HG03108 (cell line): ENCODE measurements around the gene CLEC3B.
"Not testable (repeated sequence)": the region's sequence is repeated elsewhere in the genome, so short reads cannot be mapped to it uniquely, and the experiment has no call there.

Experiments used
- ATAC-seq: cut with Tn5 transposase; IDR thresholded peaks from one replicate; pipeline ENCODE4 v1.9.1; 2021; ENCODE audit warnings: moderate library complexity; ENCODE audit not compliant: unreplicated experiment

CLEC3B gene

GRCh38 chr3:45034612-45035252, 8.6 kb downstream of the CLEC3B start:
- no peak for ATAC-seq

- ATAC-seq: no peak
Observed at GRCh38 chr3:45035441-45036301, 9.6 kb downstream of the CLEC3B start.

DNA sequence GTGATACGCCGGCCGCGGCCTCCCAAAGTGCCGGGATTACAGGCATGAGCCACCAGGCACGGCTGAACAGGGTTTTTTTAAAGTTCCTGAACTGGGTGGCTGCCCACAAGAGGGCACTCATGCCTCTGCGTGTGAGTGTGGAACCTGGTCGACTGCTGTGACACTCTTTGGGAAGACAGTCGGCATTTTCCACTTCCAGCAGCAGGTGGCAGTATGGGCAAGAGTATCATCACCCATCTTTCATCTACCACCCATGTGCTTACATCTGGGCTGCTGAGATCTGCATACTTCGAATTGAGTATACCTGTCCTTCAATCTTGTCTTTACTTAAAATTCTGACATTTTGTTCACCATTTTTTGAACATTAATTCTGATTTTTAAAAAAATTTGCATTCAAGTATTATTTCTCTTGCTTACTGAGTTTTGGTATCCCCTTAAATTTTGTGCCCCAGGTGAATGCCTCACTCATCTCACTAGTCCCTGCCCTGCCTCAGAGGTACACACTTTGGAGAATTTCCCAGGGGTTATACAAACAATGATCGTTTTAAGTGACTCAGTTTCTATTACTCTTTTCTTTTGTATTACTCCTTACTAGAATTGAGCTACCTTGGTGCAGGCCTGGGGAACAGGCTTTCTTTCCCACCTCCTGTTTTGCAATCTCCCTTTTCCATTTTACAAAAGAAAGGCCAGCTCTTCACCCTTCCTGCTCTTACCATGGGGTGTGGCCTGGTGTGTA, 11.8 kb downstream of the CLEC3B start:
- ATAC-seq: peak; percentile 53

DNA sequence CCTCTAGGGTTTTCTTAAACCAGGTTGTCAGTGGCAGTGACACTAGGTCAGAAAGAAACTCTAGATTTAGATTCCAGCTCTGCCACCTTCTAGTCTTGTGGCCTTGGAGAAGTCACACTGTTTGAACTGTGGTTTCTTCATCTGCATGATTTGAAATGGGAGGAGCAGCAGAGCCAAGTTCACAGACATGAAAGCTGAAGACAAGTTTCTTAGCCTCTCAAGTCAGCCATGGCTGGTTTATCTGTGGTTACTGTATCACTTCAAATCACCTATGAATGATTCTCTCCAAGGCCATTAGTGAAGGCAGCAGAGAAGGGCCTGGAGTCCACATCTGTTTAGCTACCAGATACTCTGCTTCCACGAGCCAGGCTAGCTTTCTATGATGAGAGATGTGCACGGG, 15.6 kb downstream of the CLEC3B start:
- ATAC-seq: no peak

DNA sequence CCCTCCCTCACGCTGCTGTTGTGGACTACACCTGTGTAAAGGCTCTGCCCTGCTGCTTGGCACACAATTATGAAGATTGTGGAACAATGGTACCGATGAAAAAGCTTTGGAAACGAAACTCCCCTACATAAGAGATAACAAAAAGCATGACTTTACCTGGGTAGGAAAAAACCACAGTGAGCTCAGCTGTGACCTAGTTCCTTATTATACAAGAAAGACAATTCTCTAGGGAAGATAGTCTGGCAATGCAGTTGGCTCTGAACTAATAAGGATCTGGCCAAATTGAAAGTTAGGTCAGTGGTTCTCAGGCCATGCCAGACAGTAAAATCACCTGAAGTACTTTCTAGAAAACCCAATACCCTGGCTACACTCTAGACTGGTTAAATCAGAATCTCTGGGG, 16.1 kb downstream of the CLEC3B start:
- no peak for ATAC-seq

GRCh38 chr3:45043728-45044299, 17.7 kb downstream of the CLEC3B start:
- ATAC-seq: no peak

DNA sequence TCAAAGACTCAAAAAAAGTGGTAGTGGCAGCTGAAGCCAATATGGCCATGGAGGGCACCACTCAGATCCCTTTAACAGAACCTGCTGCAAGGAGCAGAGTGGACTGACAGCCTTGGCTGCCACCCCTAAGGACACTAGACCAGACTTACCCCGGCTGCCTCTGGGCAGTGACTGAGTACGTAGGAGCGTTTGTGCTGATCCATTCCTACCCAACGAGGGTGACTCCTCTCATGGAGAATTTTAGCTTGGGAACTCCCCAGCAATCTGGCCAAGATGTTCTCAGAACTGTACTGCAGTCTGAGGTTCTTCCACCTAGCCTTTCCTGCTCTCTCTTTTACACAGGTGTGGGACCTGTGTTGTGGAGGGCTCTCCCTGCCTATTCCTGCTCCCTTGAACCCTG, 22.1 kb downstream of the CLEC3B start:
- ATAC-seq: no peak

GRCh38 chr3:45049807-45050206, 23.7 kb downstream of the CLEC3B start:
- no peak for ATAC-seq

- no peak for ATAC-seq
Observed at GRCh38 chr3:45051685-45052084, 25.6 kb downstream of the CLEC3B start.

DNA sequence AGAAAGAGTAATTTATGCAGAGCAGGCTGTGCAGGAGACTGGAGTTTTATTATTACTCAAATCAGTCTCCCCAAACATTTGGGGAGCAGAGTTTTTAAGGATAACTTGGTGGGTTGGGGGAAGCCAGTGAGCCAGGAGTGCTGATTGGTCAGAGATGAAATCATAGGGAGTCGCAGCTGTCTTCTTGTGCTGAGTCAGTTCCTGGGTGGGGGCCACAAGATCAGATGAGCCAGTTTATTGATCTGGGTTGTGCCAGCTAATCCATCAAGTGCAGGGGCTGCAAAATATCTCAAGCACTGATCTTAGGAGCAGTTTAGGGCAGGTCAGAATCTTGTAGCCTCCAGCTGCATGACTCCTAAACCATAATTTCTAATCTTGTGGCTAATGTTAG, 27.7 kb downstream of the CLEC3B start:
- not testable (repeated sequence) for ATAC-seq

DNA sequence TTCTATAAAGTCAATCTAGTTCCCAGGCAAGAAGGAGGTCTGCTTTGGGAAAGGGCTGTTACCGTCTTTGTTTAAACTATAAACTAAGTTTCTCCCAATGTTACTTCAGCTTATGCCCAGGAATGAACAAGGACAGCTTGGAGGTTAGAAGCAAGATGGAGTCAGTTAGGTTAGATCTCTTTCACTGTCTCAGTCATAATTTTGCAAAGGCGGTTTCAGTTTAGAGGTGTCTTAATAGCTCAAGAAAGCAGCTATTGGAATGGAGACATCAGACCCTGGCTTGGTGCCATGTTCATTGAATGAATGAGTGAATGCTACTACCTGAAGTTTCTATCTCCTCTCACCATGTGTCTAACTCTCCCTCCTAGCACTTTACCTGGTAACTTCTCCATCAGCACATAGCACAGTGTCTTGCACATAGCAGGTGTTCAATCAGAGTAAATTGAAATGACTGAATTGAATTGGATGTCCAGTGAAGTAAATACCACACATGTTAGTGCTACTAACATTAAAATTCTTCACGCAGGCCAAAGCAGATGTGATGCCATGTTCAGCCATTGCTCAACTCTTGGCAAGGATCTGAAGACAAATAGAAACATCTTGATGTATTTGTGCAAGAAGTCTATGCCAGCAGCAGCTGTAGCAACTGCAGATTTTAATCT, 28.2 kb downstream of the CLEC3B start:
- no peak for ATAC-seq

DNA sequence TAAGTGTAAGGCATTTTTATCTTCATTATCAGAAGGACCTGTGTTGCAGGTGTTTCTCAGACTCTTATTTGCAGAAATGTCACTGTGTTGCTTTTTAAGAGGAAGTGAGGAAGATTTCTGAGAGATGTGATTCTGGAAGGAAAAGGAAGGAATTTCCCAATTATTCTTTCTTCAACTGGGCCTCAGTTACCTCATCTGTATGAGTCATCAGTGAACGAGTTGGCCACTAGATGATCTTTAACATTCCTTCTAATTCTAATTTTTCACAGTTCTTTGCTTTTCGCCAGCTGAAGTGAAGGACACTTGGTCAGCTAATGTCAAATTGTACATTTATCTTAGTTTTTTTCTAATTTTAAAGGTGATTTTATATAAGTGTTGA, 28.9 kb downstream of the CLEC3B start:
- ATAC-seq: no peak

- ATAC-seq: no peak
Observed at GRCh38 chr3:45055411-45056143, 29.5 kb downstream of the CLEC3B start.

- ATAC-seq: no peak
Observed at GRCh38 chr3:45056608-45057301, 30.7 kb downstream of the CLEC3B start.

DNA sequence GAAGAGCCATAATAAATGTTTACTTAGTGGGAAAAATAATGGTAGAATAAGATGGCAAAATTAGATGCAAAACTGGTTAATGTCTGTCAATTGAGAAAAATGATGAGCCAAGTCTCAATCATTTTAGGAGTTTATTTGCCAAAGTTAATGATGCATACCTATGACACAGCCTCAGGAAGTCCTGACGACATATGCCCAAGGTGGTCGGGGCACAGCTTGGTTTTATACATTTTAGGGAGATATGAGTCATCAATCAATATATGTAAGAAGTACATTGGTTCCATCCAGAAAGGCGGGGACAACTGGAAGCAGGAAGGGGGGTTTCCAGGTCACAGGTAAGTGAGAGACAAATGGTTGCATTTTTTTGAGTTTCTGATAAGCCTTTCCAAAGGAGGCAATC, 31.5 kb downstream of the CLEC3B start:
- ATAC-seq: no peak

DNA sequence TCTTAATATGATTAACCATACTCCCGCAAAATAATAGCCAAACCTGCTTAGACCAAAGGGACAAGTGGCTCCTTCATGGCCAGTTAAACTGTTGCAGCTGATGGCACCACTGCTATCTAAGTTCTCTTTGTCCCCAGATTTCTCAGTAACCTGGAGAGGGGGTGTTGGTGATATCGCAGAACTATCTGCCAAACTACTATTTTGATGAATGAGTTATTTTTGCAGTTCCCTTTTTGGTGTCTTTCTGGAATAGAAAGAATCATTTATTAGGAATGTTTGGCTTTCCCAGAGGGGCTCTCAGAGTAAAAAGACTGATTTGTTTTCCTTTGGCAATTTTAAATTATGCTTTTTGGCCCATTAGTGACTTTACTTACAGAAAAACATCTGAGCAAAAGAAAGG, 33.0 kb downstream of the CLEC3B start:
- no peak for ATAC-seq

DNA sequence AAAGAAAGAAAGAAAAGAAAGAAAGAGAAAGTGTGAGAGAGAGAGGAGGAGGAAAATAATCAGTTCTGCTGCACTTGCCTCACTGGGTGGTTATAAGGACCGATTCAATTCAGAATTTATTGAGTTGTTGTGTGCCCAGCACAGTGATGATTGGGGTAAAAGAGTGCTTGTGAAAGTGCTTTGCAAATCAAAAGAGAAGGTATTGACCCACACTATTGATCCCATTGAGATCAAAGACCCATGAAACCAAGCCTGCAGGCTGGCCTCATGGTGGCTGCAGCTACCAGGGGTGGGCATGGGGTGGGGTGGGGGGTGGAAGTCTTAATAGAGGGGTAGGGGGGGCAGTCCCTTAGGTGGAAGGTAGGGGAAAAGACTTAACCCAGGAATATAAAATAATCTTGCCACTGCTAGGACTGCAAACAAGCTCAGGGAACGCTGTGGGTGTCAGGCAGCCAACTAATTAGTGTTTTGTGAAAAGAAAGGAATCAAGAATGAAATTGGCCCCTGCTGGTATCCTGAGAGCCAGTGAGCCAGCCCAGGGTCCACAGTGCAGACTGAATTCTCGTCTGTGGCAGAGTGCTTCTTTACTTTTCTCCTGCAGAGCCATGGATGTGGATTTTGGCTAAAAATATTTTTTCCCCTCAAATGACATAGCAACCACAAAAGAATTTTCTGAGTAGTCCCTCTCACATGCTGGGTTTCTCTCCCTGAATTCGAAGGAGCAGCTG, 34.2 kb downstream of the CLEC3B start:
- ATAC-seq: no peak

DNA sequence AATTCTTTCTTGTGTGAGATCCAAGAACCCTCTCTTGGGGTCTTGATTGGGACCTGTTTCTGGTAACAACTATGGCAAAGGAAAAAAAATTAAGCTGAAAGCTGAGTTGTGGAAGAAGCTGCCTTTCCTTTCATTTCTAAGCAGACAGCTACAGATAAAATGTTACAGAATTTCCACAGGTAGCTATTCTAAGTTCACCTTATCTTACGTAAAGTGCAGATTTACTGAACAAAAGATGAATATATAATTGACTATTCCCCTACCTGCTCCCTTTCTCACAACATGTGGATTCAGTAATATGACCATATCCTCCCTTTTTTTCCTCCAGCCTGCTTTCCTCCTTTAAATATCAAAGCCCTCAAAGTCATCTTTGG, 36.6 kb downstream of the CLEC3B start:
- ATAC-seq: no peak
